ENCODE results near the gene GRK3.
"Not testable (repeated sequence)": the region's sequence is repeated elsewhere in the genome, so short reads cannot be mapped to it uniquely, and the experiment has no call there.

GRK3 gene

GRCh38 chr22:25602445-25602844 lies 38.0 kb downstream of the GRK3 start:
- Histone ChIP-seq H3K4me1 (no peaks in the 10 kb centered on the region), H3K4me3 (no peak overlapping the region), H3K36me3 (no peaks in the 10 kb centered on the region), H3K27ac (no peak overlapping the region), H3K27me3 (no peaks in the 10 kb centered on the region), H3K9me3 (no peaks in the 10 kb centered on the region)
- TF ChIP-seq CTCF (IDR thresholded peaks at IDR 0.05) = no peak
- no peak for DNase-seq
- intact Hi-C loops (cut with DNase I; ENCODE audit: low total_unique reads) = no loop called here

GRCh38 chr22:25602916-25603315 lies 38.4 kb downstream of the GRK3 start:
- no peak for DNase-seq
- H3K36me3 ChIP-seq = no peaks in the 10 kb centered on the region
- TF ChIP-seq CTCF (IDR thresholded peaks at IDR 0.05) = no peak
- no peak overlapping the region for H3K4me3 ChIP-seq
- intact Hi-C loops (cut with DNase I; ENCODE audit: low total_unique reads) = no loop called here
- H3K9me3 ChIP-seq = no peaks in the 10 kb centered on the region
- H3K27ac ChIP-seq = no peak overlapping the region
- H3K4me1 ChIP-seq = no peaks in the 10 kb centered on the region
- H3K27me3 ChIP-seq = no peaks in the 10 kb centered on the region

- H3K27ac ChIP-seq; H3K4me1 ChIP-seq; intact Hi-C loops (cut with DNase I; ENCODE audit: low total_unique reads); H3K9me3 ChIP-seq; H3K36me3 ChIP-seq; H3K27me3 ChIP-seq; DNase-seq; H3K4me3 ChIP-seq: not testable (repeated sequence)
Measured at GRCh38 chr22:25605146-25605545, 40.7 kb downstream of the GRK3 start.

- intact Hi-C loops (cut with DNase I; ENCODE audit: low total_unique reads); H3K9me3 ChIP-seq; H3K4me1 ChIP-seq; H3K27ac ChIP-seq; H3K36me3 ChIP-seq; DNase-seq; H3K4me3 ChIP-seq; H3K27me3 ChIP-seq: not testable (repeated sequence)
Measured at GRCh38 chr22:25605565-25605964, 41.1 kb downstream of the GRK3 start.

- H3K27me3 ChIP-seq; DNase-seq; H3K4me1 ChIP-seq; H3K36me3 ChIP-seq; H3K9me3 ChIP-seq; intact Hi-C loops (cut with DNase I; ENCODE audit: low total_unique reads); H3K27ac ChIP-seq; H3K4me3 ChIP-seq: not testable (repeated sequence)
Measured at GRCh38 chr22:25611284-25611683, 46.8 kb downstream of the GRK3 start.

- H3K27ac ChIP-seq; H3K27me3 ChIP-seq; DNase-seq; intact Hi-C loops (cut with DNase I; ENCODE audit: low total_unique reads); H3K4me3 ChIP-seq; H3K4me1 ChIP-seq; H3K36me3 ChIP-seq; H3K9me3 ChIP-seq: not testable (repeated sequence)
Measured at GRCh38 chr22:25613131-25613530, 48.7 kb downstream of the GRK3 start.

GRCh38 chr22:25613558-25613957 lies 49.1 kb downstream of the GRK3 start:
- H3K4me3 ChIP-seq; H3K27me3 ChIP-seq; H3K9me3 ChIP-seq; H3K4me1 ChIP-seq; H3K27ac ChIP-seq; DNase-seq; H3K36me3 ChIP-seq; intact Hi-C loops (cut with DNase I; ENCODE audit: low total_unique reads): not testable (repeated sequence)

- H3K36me3 ChIP-seq; H3K9me3 ChIP-seq; H3K4me3 ChIP-seq; H3K27me3 ChIP-seq; H3K4me1 ChIP-seq; intact Hi-C loops (cut with DNase I; ENCODE audit: low total_unique reads); H3K27ac ChIP-seq; DNase-seq: not testable (repeated sequence)
Measured at GRCh38 chr22:25614791-25615190, 50.3 kb downstream of the GRK3 start.

GRCh38 chr22:25621986-25622385 lies 57.5 kb downstream of the GRK3 start:
- intact Hi-C loops (cut with DNase I; ENCODE audit: low total_unique reads) = no loop called here
- Histone ChIP-seq H3K9me3 (no peaks in the 10 kb centered on the region), H3K4me1 (peaks cover 0 to 2% (median 0%) of the 10 kb centered on the region in 4 donors), H3K27me3 (no peaks in the 10 kb centered on the region), H3K36me3 (no peaks in the 10 kb centered on the region), H3K27ac (no peak overlapping the region), H3K4me3 (no peak overlapping the region)
- no peak for DNase-seq
- TF ChIP-seq CTCF (IDR thresholded peaks at IDR 0.05) = no peak
